A549 (cell line): ENCODE data around the gene COL8A1. TPM values are rescaled to one million over a fixed set of nuclear protein-coding genes. Genes with fewer than 3 reads are reported as not detected.

Source experiments
- ATAC-seq, 2 experiments: fragments of 200-7000 bp in 1 of 2; fragments of >200 bp in 1 of 2; cut with Nextera tagmentation in 1 of 2; cut with Tn5 transposase in 1 of 2; 3 replicates each; pipeline versions ENCODE4 v1.8.0 to v1.9.1; 2018 to 2020; ENCODE audit warnings: mild to moderate bottlenecking in 1 of 2, moderate library complexity in 1 of 2
- CTCF ChIA-PET: fragments of 300-600 bp; sonication (Branson Sonifier 250); formaldehyde crosslinking; extraction: SDS; loops from one replicate; lab custom pipeline; 2021; ENCODE audit warnings: antibody characterized with exemption, inconsistent platforms; lab: Yijun Ruan, JAX
- POLR2A ChIA-PET: fragments of 350-600 bp; formaldehyde crosslinking; extraction: SDS; loops from one replicate; lab custom pipeline; 2021; ENCODE audit warnings: antibody characterized with exemption, inconsistent platforms; lab: Yijun Ruan, JAX
- DNase-seq, 2 experiments: peaks; one replicate each; pipeline versions ENCODE4 v3.0.0 to v3.0.0-alpha.2; 2011 to 2016; ENCODE audit warnings: low read depth in 1 of 2, low spot score in 1 of 2
- FAIRE-seq: peaks from 2 replicates; lab custom pipeline; 2011; peaks lifted over from hg19 to GRCh38; lab: Jason Lieb, UNC
- H3K27ac ChIP-seq, 2 experiments: fragments of >200 bp; sonication (Bioruptor Twin); formaldehyde crosslinking; 3 replicates each; pipeline ENCODE4 v1.5.1; 2016 to 2017
- H3K4me1 ChIP-seq: fragments of >200 bp; sonication (Bioruptor Twin); formaldehyde crosslinking; 3 replicates; pipeline ENCODE4 v1.6.1; 2016
- H3K4me2 ChIP-seq: fragments of >200 bp; sonication (Bioruptor Twin); formaldehyde crosslinking; 3 replicates; pipeline ENCODE4 v1.6.1; 2016
- H3K4me3 ChIP-seq: fragments of >200 bp; sonication (Bioruptor Twin); formaldehyde crosslinking; 3 replicates; pipeline ENCODE4 v1.5.1; 2016
- H3K9me3 ChIP-seq: fragments of >200 bp; sonication (Bioruptor Twin); formaldehyde crosslinking; 3 replicates; pipeline ENCODE4 v1.6.1; 2016
- BCL3 ChIP-seq: fragments of >200 bp; sonication (Bioruptor Twin); formaldehyde crosslinking; IDR thresholded peaks from 3 replicates; pipeline ENCODE4 v1.6.1; 2016
- CHD2 ChIP-seq: fragments of 150-350 bp; IDR thresholded peaks from 2 replicates; pipeline ENCODE4 v1.6.1; 2014; ENCODE audit warnings: low read length; ENCODE audit not compliant: partially characterized antibody
- E2F6 ChIP-seq: IDR thresholded peaks from 2 replicates; pipeline ENCODE4 v1.6.1; 2012; ENCODE audit warnings: low read depth, borderline replicate concordance
- FOSL2 ChIP-seq, 2 experiments: fragments of 450-650 bp in 1 of 2; fragments of >200 bp in 1 of 2; sonication (Bioruptor Twin) in 1 of 2; formaldehyde crosslinking; IDR thresholded peaks; 2 replicates each; pipeline versions ENCODE4 v1.5.0 to v1.6.1; 2016 to 2020; ENCODE audit warnings: mild to moderate bottlenecking in 1 of 2, moderate library complexity in 1 of 2
- HOXB13 ChIP-seq: fragments of 250-450 bp; sonication (Bioruptor Pico); IDR thresholded peaks from 2 replicates; pipeline ENCODE4 v1.5.0; 2020; ENCODE audit warnings: low read depth, mild to moderate bottlenecking, moderate library complexity
- HOXB5 ChIP-seq: fragments of 250-450 bp; sonication (Bioruptor Pico); IDR thresholded peaks from 2 replicates; pipeline ENCODE4 v1.5.0; 2020; ENCODE audit warnings: mild to moderate bottlenecking, moderate library complexity
- JUN ChIP-seq, 2 experiments: fragments of >200 bp; sonication (Bioruptor Twin); formaldehyde crosslinking; IDR thresholded peaks; 2 replicates in 1 of 2; 3 replicates in 1 of 2; pipeline ENCODE4 v1.6.1; 2016 to 2017
- MAFK ChIP-seq: fragments of 450-650 bp; IDR thresholded peaks from 2 replicates; pipeline ENCODE4 v1.6.1; 2014; ENCODE audit not compliant: partially characterized antibody
- MAX ChIP-seq: IDR thresholded peaks from 2 replicates; pipeline ENCODE4 v1.6.1; 2012
- MYC ChIP-seq: IDR thresholded peaks from 2 replicates; pipeline ENCODE4 v1.6.1; 2012; ENCODE audit warnings: mild to moderate bottlenecking, inconsistent platforms, low read length, improper control_type of control experiment, borderline replicate concordance
- NPAS2 ChIP-seq: fragments of 250-450 bp; sonication (Bioruptor Pico); IDR thresholded peaks from 2 replicates; pipeline ENCODE4 v1.8.0; 2022; ENCODE audit warnings: mild to moderate bottlenecking, moderate library complexity, borderline replicate concordance
- PHF8 ChIP-seq: fragments of 200-600 bp; sonication (generic); IDR thresholded peaks from 2 replicates; pipeline ENCODE4 v1.6.1; 2016; ENCODE audit warnings: low read depth, mild to moderate bottlenecking, antibody characterized with exemption, moderate library complexity, borderline replicate concordance
- POLR2A ChIP-seq: IDR thresholded peaks from 2 replicates; pipeline ENCODE4 v1.6.1; 2012; ENCODE audit warnings: mild to moderate bottlenecking, low read length
- RARB ChIP-seq: fragments of 250-450 bp; sonication (Bioruptor Pico); IDR thresholded peaks from 2 replicates; pipeline ENCODE4 v1.8.0; 2021; ENCODE audit warnings: mild to moderate bottlenecking, moderate library complexity
- RFX5 ChIP-seq: fragments of 450-650 bp; IDR thresholded peaks from 2 replicates; pipeline ENCODE4 v1.7.1; 2014; ENCODE audit warnings: antibody characterized with exemption, mild to moderate bottlenecking, moderate library complexity
- RNF2 ChIP-seq: fragments of 200-600 bp; sonication (generic); IDR thresholded peaks from 2 replicates; pipeline ENCODE4 v1.6.1; 2016; ENCODE audit warnings: low read depth, mild to moderate bottlenecking, antibody characterized with exemption, moderate library complexity, borderline replicate concordance
- USF2 ChIP-seq: fragments of 450-650 bp; IDR thresholded peaks from 2 replicates; pipeline ENCODE4 v1.6.1; 2014; ENCODE audit warnings: antibody characterized with exemption
- WGBS: methylation state at CpG from one replicate; pipeline ENCODE4 v1.1.6; 2017; ENCODE audit errors: missing lambda C conversion rate; 5-methylcytosine and 5-hydroxymethylcytosine counted together
- polyA plus RNA-seq, 4 experiments: library from polyadenylated mRNA; depleted of rRNA in 3 of 4; stranded (reverse); fragments of >200 nt; fragmentation: RNase III in 1 of 4; extraction: RNeasy Plus Mini Kit Qiagen cat#74134 plus additional on column Dnase treatment in 1 of 4; gene quantifications; 2 replicates in 3 of 4; 3 replicates in 1 of 4; pipeline ENCODE4 v1.2.3, GENCODE V29; 2011 to 2017

Gene COL8A1
- polyA plus RNA-seq, 2 of the 4 experiments (the other 2 are of a cell fraction), result not detected

GRCh38 chr3:99817047-99817436, 178.6 kb downstream of the COL8A1 start:
- Histone ChIP-seq H3K27ac (peak overlapping the region; percentile 78 to 88), H3K4me1 (peaks cover 6% of the 10 kb centered on the region; the same call in 2 of the 3 replicates), H3K4me3 (peak overlapping the region; percentile 62), H3K9me3 (peaks cover 2% of the 10 kb centered on the region; the same call in 1 of the 3 replicates), H3K4me2 (peak overlapping the region; percentile 71)
- CTCF ChIA-PET, result interaction anchor here (1.2 to 2.4 kb wide), 3 partner anchors 9 to 17 kb away, joined by 3 to 12 read pairs (median 10); no protein-coding TSS in a partner anchor
- POLR2A ChIA-PET, result interaction anchor here (0.7 to 1.8 kb wide), 5 partner anchors 9 to 460 kb away, joined by 3 to 12 read pairs (median 3); partner anchors contain the start of gene TBC1D23
- 28% methylated on average over 14 of the region's 15 CpGs for WGBS
- no peak for FAIRE-seq
- TF ChIP-seq CHD2 (no peak), RNF2 (peak; percentile 85; the same call in 1 of the 2 replicates)
- no peak for DNase-seq
- peak; percentile 11 to 21; a peak in 3 of 6 replicates for ATAC-seq

- ATAC-seq (peak; percentile 96 to 98), DNase-seq (peak; percentile 78 to 94), FAIRE-seq (no peak)
- Histone ChIP-seq H3K27ac (peak within 1 kb of the TSS; percentile 78 to 88), H3K4me3 (peak within 1 kb of the TSS; percentile 62), H3K4me2 (peak within 1 kb of the TSS; percentile 71), H3K4me1 (peaks cover 6% of the 10 kb centered on the region; the same call in 2 of the 3 replicates), H3K9me3 (peaks cover 2% of the 10 kb centered on the region; the same call in 1 of the 3 replicates)
- CTCF ChIA-PET, result interaction anchor here (1.2 to 2.4 kb wide), 4 partner anchors 9 to 16 kb away, joined by 3 to 12 read pairs (median 6); no protein-coding TSS in a partner anchor
- peak; percentile 89; the same call in 1 of the 2 replicates for TF ChIP-seq MYC
- TF ChIP-seq E2F6, result peak; percentile 96
- TF ChIP-seq HOXB13, result peak; percentile 66; the same call in 1 of the 2 replicates
- TF ChIP-seq MAX, result peak; percentile 98
- TF ChIP-seq FOSL2 (IDR thresholded peaks at IDR 0.05), result no peak
- TF ChIP-seq FOSL2 (CRISPR knock-in tag; IDR thresholded peaks at IDR 0.05), result peak; percentile 86; the same call in 1 of the 2 replicates
- TF ChIP-seq HOXB5 (CRISPR knock-in tag), result peak; percentile 29; the same call in 1 of the 2 replicates
- peak; percentile 72; the same call in 1 of the 2 replicates for TF ChIP-seq PHF8
- TF ChIP-seq RFX5, result peak; percentile 56; the same call in 1 of the 2 replicates
- TF ChIP-seq POLR2A, result peak; percentile 83
- TF ChIP-seq NPAS2 (CRISPR knock-in tag), result no peak
- no peak for TF ChIP-seq RARB (CRISPR knock-in tag)
- 0 out of 3 replicates have a peak, but pooled peaks have one; percentile 49 for TF ChIP-seq BCL3
- peak; percentile 20 for TF ChIP-seq MAFK
- TF ChIP-seq JUN (IDR thresholded peaks at IDR 0.05), result peak in 1 of 2 experiments; percentile 81; a peak in 4 of 5 replicates
- TF ChIP-seq USF2, result no peak; the same call in 1 of the 2 replicates
- WGBS, result 2% methylated on average over 60 of the region's 60 CpGs
- POLR2A ChIA-PET, result interaction anchor here (0.6 to 1.8 kb wide), 6 partner anchors 10 to 843 kb away, joined by 3 to 12 read pairs (median 4); partner anchors contain the start of gene TBC1D23
Observed at GRCh38 chr3:99817437-99818240, 179.2 kb downstream of the COL8A1 start, which contains the start of gene CMSS1. Gene CMSS1, plus strand, starts transcription at chr3:99817862.
